H9 (cell line): ENCODE data around the gene ARHGAP31. TPM values are rescaled to one million over a fixed set of nuclear protein-coding genes. Genes with fewer than 3 reads are reported as not detected.

ENCODE experiments used
- DNase-seq: peaks from one replicate; pipeline ENCODE4 v3.0.0-alpha.2; 2017
- H2AFZ ChIP-seq: one replicate; pipeline ENCODE4 v1.6.1; 2013; ENCODE audit warnings: mild to moderate bottlenecking, low read length, control low read depth, moderate library complexity
- H2AK5ac ChIP-seq: 2 replicates; pipeline ENCODE4 v1.6.1; 2013; ENCODE audit warnings: low read length, control low read depth, mixed read lengths; ENCODE audit not compliant: insufficient read length
- H2BK120ac ChIP-seq: one replicate; pipeline ENCODE4 v1.6.1; 2013; ENCODE audit warnings: low read depth, mild to moderate bottlenecking, low read length, control low read depth, inconsistent platforms; ENCODE audit not compliant: poor library complexity, severe bottlenecking
- H2BK12ac ChIP-seq: 2 replicates; pipeline ENCODE4 v1.6.1; 2013; ENCODE audit warnings: low read length, control low read depth, mixed read lengths, low read depth; ENCODE audit not compliant: insufficient read length
- H2BK15ac ChIP-seq: 2 replicates; pipeline ENCODE4 v1.6.1; 2013; ENCODE audit warnings: low read depth, low read length, control low read depth
- H2BK20ac ChIP-seq: one replicate; pipeline ENCODE4 v1.6.1; 2013; ENCODE audit warnings: low read depth, mild to moderate bottlenecking, low read length, control low read depth, inconsistent platforms; ENCODE audit not compliant: poor library complexity, severe bottlenecking
- H2BK5ac ChIP-seq: 2 replicates; pipeline ENCODE4 v1.6.1; 2013; ENCODE audit warnings: low read length, control low read depth, mixed read lengths; ENCODE audit not compliant: insufficient read length
- H3K14ac ChIP-seq: 2 replicates; pipeline ENCODE4 v1.6.1; 2013; ENCODE audit warnings: low read length, control low read depth; ENCODE audit not compliant: insufficient read depth
- H3K18ac ChIP-seq: 2 replicates; pipeline ENCODE4 v1.6.1; 2013; ENCODE audit warnings: low read depth, mild to moderate bottlenecking, mixed read lengths, low read length, control low read depth; ENCODE audit not compliant: insufficient read length
- H3K23ac ChIP-seq: 2 replicates; pipeline ENCODE4 v1.6.1; 2013; ENCODE audit warnings: low read length, control low read depth, mixed read lengths, low read depth; ENCODE audit not compliant: insufficient read length
- H3K23me2 ChIP-seq: 2 replicates; pipeline ENCODE4 v1.6.1; 2013; ENCODE audit warnings: low read depth, mild to moderate bottlenecking, mixed read lengths, low read length, control low read depth; ENCODE audit not compliant: insufficient read length, poor library complexity, severe bottlenecking
- H3K27ac ChIP-seq: 2 replicates; pipeline ENCODE4 v1.5.1; 2013; ENCODE audit warnings: low read length, control low read depth, mixed read lengths, low read depth; ENCODE audit not compliant: insufficient read length
- H3K27me3 ChIP-seq: 2 replicates; pipeline ENCODE4 v1.6.1; 2013; ENCODE audit warnings: low read length, control low read depth, inconsistent platforms; ENCODE audit not compliant: insufficient read depth
- H3K4ac ChIP-seq: 2 replicates; pipeline ENCODE4 v1.6.1; 2013; ENCODE audit warnings: low read depth, mild to moderate bottlenecking, control low read depth, inconsistent platforms, low read length, moderate library complexity
- H3K4me1 ChIP-seq: 2 replicates; pipeline ENCODE4 v1.6.1; 2013; ENCODE audit warnings: low read length, control low read depth, inconsistent platforms; ENCODE audit not compliant: insufficient read depth
- H3K4me2 ChIP-seq: 2 replicates; pipeline ENCODE4 v1.6.1; 2013; ENCODE audit warnings: low read length, control low read depth, mixed read lengths; ENCODE audit not compliant: insufficient read length, insufficient read depth
- H3K56ac ChIP-seq: 2 replicates; pipeline ENCODE4 v1.6.1; 2013; ENCODE audit warnings: low read depth, mild to moderate bottlenecking, mixed read lengths, low read length, control low read depth; ENCODE audit not compliant: insufficient read length
- H3K79me1 ChIP-seq: 2 replicates; pipeline ENCODE4 v1.6.1; 2013; ENCODE audit warnings: low read depth, mild to moderate bottlenecking, moderate library complexity, low read length, control low read depth, inconsistent platforms; ENCODE audit not compliant: insufficient read depth, poor library complexity, severe bottlenecking
- H3K79me2 ChIP-seq: 2 replicates; pipeline ENCODE4 v1.6.1; 2013; ENCODE audit warnings: low read length, control low read depth, inconsistent platforms; ENCODE audit not compliant: insufficient read depth
- H3K9ac ChIP-seq: 2 replicates; pipeline ENCODE4 v1.6.1; 2013; ENCODE audit warnings: low read length, control low read depth, mixed read lengths; ENCODE audit not compliant: insufficient read length; ENCODE audit errors: extremely low read depth
- H3K9me3 ChIP-seq: one replicate; pipeline ENCODE4 v1.6.1; 2013; ENCODE audit warnings: low read depth, low read length, inconsistent platforms; ENCODE audit not compliant: control insufficient read depth
- H3T11ph ChIP-seq: one replicate; pipeline ENCODE4 v1.6.1; 2013; ENCODE audit warnings: mild to moderate bottlenecking, low read length, control low read depth, inconsistent platforms
- H4K20me1 ChIP-seq: one replicate; pipeline ENCODE4 v1.6.1; 2013; ENCODE audit not compliant: control insufficient read depth, insufficient read length, insufficient read depth
- H4K5ac ChIP-seq: 2 replicates; pipeline ENCODE4 v1.6.1; 2013; ENCODE audit warnings: low read depth, mild to moderate bottlenecking, mixed read lengths, low read length, control low read depth; ENCODE audit not compliant: insufficient read length
- H4K8ac ChIP-seq: replicated peaks from 2 replicates; pipeline ENCODE4 v1.6.1; 2013; ENCODE audit warnings: low read length, control low read depth, mixed read lengths, low read depth; ENCODE audit not compliant: insufficient read length
- H4K91ac ChIP-seq: 2 replicates; pipeline ENCODE4 v1.6.1; 2013; ENCODE audit warnings: low read depth, mild to moderate bottlenecking, moderate library complexity, mixed read lengths, low read length, control low read depth; ENCODE audit not compliant: insufficient read length
- H3K27ac Mint-ChIP-seq, 3 experiments: 2 replicates in 2 of 3; 3 replicates in 1 of 3; pipeline ENCODE4 v1.8.0; 2020 to 2021; ENCODE audit warnings: mixed read lengths in 3 of 3, mild to moderate bottlenecking in 1 of 3, moderate library complexity in 1 of 3
- H3K27me3 Mint-ChIP-seq: 2 replicates; pipeline ENCODE4 v1.8.0; 2021; ENCODE audit warnings: low read depth, mild to moderate bottlenecking, moderate library complexity, mixed read lengths
- H3K36me3 Mint-ChIP-seq, 3 experiments: 2 replicates in 2 of 3; 3 replicates in 1 of 3; pipeline ENCODE4 v1.8.0; 2020 to 2021; ENCODE audit warnings: low read depth in 3 of 3, mixed read lengths in 3 of 3; ENCODE audit not compliant: insufficient read depth in 1 of 3
- H3K4me1 Mint-ChIP-seq, 2 experiments: 2 replicates each; pipeline ENCODE4 v1.8.0; 2020; ENCODE audit warnings: mixed read lengths in 2 of 2
- H3K4me3 Mint-ChIP-seq, 2 experiments: 2 replicates in 1 of 2; 3 replicates in 1 of 2; pipeline ENCODE4 v1.8.0; 2020 to 2021; ENCODE audit warnings: mild to moderate bottlenecking in 2 of 2, mixed read lengths in 2 of 2, moderate library complexity in 1 of 2
- H3K9me3 Mint-ChIP-seq, 2 experiments: 2 replicates in 1 of 2; 3 replicates in 1 of 2; pipeline ENCODE4 v1.8.0; 2020; ENCODE audit warnings: mild to moderate bottlenecking in 2 of 2, mixed read lengths in 2 of 2, moderate library complexity in 1 of 2
- WGBS: extraction: QIAGEN DNeasy Blood & Tissue Kit; methylation state at CpG from one replicate; pipeline ENCODE4 v1.1.7; 2013; ENCODE audit warnings: missing lambda C conversion rate, low lambda C conversion rate, mixed read lengths; ENCODE audit not compliant: insufficient read length; ENCODE audit errors: extremely low coverage; 5-methylcytosine and 5-hydroxymethylcytosine counted together
- total RNA-seq: library from RNA; stranded (reverse); gene quantifications from 2 replicates; pipeline ENCODE4 v1.2.1, GENCODE V29; 2021
- TF ChIP-seq, protein P1 (sequence below): fragments of 200-600 bp; sonication (generic); conservative IDR thresholded peaks from 3 replicates; pipeline ENCODE4 v1.8.0; 2021; ENCODE audit warnings: antibody characterized with exemption, mild to moderate bottlenecking

The ARHGAP31 gene
- total RNA-seq, 1 experiment from 2014 or later: 2.2 TPM

DNA sequence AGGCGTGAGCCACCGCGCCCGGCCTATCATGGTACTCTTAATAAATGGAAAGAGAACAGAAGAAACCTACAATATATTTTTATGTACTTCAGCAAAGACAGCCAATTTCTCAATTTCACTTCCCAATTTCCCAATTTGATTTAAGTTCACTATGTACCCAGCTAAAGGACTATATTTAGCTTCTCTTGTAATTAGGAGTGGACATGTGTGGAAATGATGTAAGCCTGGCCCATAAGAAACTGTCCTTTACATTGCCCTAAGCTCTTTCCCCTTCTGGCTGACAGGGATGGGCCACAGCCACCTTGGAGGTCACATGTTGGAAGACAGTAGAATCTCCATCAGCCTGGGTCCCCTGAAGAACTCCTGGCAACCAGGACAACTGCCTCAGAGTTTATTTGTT, 163.1 kb downstream of the ARHGAP31 start:
- Histone ChIP-seq H2AFZ (no peak overlapping the region), H3K9ac (no peak overlapping the region), H3K4me1 (no peaks in the 10 kb centered on the region), H4K20me1 (no peaks in the 10 kb centered on the region), H3K56ac (no peak overlapping the region), H3K4me2 (no peak overlapping the region), H2AK5ac (no peak overlapping the region), H2BK12ac (no peak overlapping the region), H3T11ph (no peak overlapping the region), H3K18ac (no peak overlapping the region), H3K79me1 (peaks cover 7% of the 10 kb centered on the region), H3K9me3 (no peaks in the 10 kb centered on the region), H2BK120ac (no peak overlapping the region), H3K23me2 (no peaks in the 10 kb centered on the region), H3K4ac (no peak overlapping the region), H3K79me2 (no peaks in the 10 kb centered on the region; the same call in 1 of the 2 replicates), H3K14ac (no peak overlapping the region), H2BK5ac (no peak overlapping the region), H4K5ac (no peak overlapping the region), H4K8ac (no peak overlapping the region), H2BK15ac (no peak overlapping the region), H2BK20ac (no peak overlapping the region), H3K23ac (no peak overlapping the region), H4K91ac (no peak overlapping the region), H3K27me3 (no peaks in the 10 kb centered on the region), H3K27ac (no peak overlapping the region)
- H3K27ac Mint-ChIP-seq: no peak overlapping the region
- WGBS: no CpG with 5 or more reads among the region's 4 CpGs
- 0 out of 4 replicates have a peak, but pooled peaks cover 5% of the 10 kb centered on the region in 2 experiments for H3K4me1 Mint-ChIP-seq
- DNase-seq: no peak
- H3K4me3 Mint-ChIP-seq: no peak overlapping the region
- TF ChIP-seq, protein P1, sequence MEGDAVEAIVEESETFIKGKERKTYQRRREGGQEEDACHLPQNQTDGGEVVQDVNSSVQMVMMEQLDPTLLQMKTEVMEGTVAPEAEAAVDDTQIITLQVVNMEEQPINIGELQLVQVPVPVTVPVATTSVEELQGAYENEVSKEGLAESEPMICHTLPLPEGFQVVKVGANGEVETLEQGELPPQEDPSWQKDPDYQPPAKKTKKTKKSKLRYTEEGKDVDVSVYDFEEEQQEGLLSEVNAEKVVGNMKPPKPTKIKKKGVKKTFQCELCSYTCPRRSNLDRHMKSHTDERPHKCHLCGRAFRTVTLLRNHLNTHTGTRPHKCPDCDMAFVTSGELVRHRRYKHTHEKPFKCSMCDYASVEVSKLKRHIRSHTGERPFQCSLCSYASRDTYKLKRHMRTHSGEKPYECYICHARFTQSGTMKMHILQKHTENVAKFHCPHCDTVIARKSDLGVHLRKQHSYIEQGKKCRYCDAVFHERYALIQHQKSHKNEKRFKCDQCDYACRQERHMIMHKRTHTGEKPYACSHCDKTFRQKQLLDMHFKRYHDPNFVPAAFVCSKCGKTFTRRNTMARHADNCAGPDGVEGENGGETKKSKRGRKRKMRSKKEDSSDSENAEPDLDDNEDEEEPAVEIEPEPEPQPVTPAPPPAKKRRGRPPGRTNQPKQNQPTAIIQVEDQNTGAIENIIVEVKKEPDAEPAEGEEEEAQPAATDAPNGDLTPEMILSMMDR: no peak
- H3K27me3 Mint-ChIP-seq: no peaks in the 10 kb centered on the region
- H3K36me3 Mint-ChIP-seq: peaks cover 23 to 82% (median 81%) of the 10 kb centered on the region in 3 experiments; a peak in 6 of 7 replicates
- H3K9me3 Mint-ChIP-seq: no peaks in the 10 kb centered on the region
